GM12878 (cell line): ENCODE results near the gene CCNYL1. TPM values are rescaled to one million over a fixed set of nuclear protein-coding genes. Genes with fewer than 3 reads are reported as not detected.

Experiments
- E2F4 ChIP-seq: IDR thresholded peaks from 2 replicates; pipeline ENCODE4 v1.6.1; 2012; ENCODE audit warnings: low read depth, low read length, improper control_type of control experiment
- IKZF1 ChIP-seq: fragments of 450-650 bp; conservative IDR thresholded peaks from 2 replicates; pipeline ENCODE4 v1.6.1; 2017; ENCODE audit warnings: antibody characterized with exemption, mild to moderate bottlenecking
- RUNX3 ChIP-seq: IDR thresholded peaks from 2 replicates; pipeline ENCODE4 v1.6.1; 2012; ENCODE audit warnings: low read length, inconsistent platforms
- polyA plus RNA-seq, 11 experiments: library from polyadenylated mRNA; depleted of rRNA in 4 of 11; unstranded in 6 of 11; stranded (reverse) in 5 of 11; fragments of >200 nt; fragmentation: Nextera tagmentation in 4 of 11; fragmentation: Illumina TruSeq in 1 of 11; extraction: Ambion mirVana in 4 of 11; extraction: Trizol in 1 of 11; gene quantifications; 1 replicate in 1 of 11; 2 replicates in 10 of 11; pipeline versions ENCODE4 v1.2.1 to v1.2.3, GENCODE V29; 2011 to 2016; ENCODE audit warnings: inconsistent platforms in 2 of 11, missing spikeins in 2 of 11, low read depth in 1 of 11
- total RNA-seq, 4 experiments: library from RNA; depleted of rRNA in 3 of 4; stranded (reverse); fragments of >200 nt in 3 of 4; fragmentation: Illumina TruSeq in 1 of 4; extraction: Trizol in 1 of 4; gene quantifications; 2 replicates each; pipeline versions ENCODE4 v1.2.1 to v1.2.3, GENCODE V29; 2013 to 2021
- TF ChIP-seq, protein P1 (sequence below): fragments of 450-650 bp; IDR thresholded peaks from 2 replicates; pipeline ENCODE4 v1.6.1; 2018; ENCODE audit warnings: mild to moderate bottlenecking, low read depth, moderate library complexity; ENCODE audit not compliant: partially characterized antibody
- TF ChIP-seq, protein P2 (sequence below): fragments of 150-350 bp; IDR thresholded peaks from 2 replicates; pipeline ENCODE4 v1.6.1; 2016; ENCODE audit warnings: low read depth, low read length
- TF ChIP-seq, protein P3 (sequence below): IDR thresholded peaks from 2 replicates; pipeline ENCODE4 v1.6.1; 2012; ENCODE audit warnings: mild to moderate bottlenecking, low read depth, low read length

The CCNYL1 gene
- total and polyA plus RNA-seq, 10 of the 15 experiments (the other 5 are each of a cell fraction or from before 2014, with no cell fraction given): 1.8 to 12.3 (median 5.9) TPM

DNA sequence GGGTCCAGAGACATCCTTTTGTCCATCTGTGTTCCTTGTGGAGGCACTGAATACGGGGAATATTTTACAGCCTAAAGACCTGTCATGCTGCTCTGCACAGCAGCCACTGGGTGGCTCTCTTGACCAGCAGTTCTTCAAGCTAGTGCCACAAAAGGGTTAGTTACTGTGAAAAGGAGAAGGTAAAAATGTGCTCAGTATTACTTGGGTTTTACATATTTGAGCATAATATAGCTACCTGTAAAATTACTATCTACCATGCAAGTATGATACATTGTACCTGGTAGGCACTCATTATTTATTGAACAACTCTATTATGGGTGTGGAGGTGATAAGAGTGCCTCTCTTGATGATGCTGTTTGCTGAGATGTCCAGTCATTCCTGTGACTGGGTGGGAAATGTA is 34.7 kb downstream of the CCNYL1 start (continued):
- TF ChIP-seq, protein P1, sequence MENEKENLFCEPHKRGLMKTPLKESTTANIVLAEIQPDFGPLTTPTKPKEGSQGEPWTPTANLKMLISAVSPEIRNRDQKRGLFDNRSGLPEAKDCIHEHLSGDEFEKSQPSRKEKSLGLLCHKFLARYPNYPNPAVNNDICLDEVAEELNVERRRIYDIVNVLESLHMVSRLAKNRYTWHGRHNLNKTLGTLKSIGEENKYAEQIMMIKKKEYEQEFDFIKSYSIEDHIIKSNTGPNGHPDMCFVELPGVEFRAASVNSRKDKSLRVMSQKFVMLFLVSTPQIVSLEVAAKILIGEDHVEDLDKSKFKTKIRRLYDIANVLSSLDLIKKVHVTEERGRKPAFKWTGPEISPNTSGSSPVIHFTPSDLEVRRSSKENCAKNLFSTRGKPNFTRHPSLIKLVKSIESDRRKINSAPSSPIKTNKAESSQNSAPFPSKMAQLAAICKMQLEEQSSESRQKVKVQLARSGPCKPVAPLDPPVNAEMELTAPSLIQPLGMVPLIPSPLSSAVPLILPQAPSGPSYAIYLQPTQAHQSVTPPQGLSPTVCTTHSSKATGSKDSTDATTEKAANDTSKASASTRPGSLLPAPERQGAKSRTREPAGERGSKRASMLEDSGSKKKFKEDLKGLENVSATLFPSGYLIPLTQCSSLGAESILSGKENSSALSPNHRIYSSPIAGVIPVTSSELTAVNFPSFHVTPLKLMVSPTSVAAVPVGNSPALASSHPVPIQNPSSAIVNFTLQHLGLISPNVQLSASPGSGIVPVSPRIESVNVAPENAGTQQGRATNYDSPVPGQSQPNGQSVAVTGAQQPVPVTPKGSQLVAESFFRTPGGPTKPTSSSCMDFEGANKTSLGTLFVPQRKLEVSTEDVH: peak; percentile 29
- TF ChIP-seq, protein P2, sequence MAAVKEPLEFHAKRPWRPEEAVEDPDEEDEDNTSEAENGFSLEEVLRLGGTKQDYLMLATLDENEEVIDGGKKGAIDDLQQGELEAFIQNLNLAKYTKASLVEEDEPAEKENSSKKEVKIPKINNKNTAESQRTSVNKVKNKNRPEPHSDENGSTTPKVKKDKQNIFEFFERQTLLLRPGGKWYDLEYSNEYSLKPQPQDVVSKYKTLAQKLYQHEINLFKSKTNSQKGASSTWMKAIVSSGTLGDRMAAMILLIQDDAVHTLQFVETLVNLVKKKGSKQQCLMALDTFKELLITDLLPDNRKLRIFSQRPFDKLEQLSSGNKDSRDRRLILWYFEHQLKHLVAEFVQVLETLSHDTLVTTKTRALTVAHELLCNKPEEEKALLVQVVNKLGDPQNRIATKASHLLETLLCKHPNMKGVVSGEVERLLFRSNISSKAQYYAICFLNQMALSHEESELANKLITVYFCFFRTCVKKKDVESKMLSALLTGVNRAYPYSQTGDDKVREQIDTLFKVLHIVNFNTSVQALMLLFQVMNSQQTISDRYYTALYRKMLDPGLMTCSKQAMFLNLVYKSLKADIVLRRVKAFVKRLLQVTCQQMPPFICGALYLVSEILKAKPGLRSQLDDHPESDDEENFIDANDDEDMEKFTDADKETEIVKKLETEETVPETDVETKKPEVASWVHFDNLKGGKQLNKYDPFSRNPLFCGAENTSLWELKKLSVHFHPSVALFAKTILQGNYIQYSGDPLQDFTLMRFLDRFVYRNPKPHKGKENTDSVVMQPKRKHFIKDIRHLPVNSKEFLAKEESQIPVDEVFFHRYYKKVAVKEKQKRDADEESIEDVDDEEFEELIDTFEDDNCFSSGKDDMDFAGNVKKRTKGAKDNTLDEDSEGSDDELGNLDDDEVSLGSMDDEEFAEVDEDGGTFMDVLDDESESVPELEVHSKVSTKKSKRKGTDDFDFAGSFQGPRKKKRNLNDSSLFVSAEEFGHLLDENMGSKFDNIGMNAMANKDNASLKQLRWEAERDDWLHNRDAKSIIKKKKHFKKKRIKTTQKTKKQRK: no peak
- TF ChIP-seq RUNX3 (peak; percentile 30; the same call in 1 of the 2 replicates), IKZF1 (no peak), E2F4 (no peak)
- TF ChIP-seq, protein P3, sequence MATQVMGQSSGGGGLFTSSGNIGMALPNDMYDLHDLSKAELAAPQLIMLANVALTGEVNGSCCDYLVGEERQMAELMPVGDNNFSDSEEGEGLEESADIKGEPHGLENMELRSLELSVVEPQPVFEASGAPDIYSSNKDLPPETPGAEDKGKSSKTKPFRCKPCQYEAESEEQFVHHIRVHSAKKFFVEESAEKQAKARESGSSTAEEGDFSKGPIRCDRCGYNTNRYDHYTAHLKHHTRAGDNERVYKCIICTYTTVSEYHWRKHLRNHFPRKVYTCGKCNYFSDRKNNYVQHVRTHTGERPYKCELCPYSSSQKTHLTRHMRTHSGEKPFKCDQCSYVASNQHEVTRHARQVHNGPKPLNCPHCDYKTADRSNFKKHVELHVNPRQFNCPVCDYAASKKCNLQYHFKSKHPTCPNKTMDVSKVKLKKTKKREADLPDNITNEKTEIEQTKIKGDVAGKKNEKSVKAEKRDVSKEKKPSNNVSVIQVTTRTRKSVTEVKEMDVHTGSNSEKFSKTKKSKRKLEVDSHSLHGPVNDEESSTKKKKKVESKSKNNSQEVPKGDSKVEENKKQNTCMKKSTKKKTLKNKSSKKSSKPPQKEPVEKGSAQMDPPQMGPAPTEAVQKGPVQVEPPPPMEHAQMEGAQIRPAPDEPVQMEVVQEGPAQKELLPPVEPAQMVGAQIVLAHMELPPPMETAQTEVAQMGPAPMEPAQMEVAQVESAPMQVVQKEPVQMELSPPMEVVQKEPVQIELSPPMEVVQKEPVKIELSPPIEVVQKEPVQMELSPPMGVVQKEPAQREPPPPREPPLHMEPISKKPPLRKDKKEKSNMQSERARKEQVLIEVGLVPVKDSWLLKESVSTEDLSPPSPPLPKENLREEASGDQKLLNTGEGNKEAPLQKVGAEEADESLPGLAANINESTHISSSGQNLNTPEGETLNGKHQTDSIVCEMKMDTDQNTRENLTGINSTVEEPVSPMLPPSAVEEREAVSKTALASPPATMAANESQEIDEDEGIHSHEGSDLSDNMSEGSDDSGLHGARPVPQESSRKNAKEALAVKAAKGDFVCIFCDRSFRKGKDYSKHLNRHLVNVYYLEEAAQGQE: no peak
